Uterus (tissue), 2 donors: ENCODE results near the gene ASCC3.

ENCODE experiments used
- CTCF ChIP-seq, 4 experiments: fragments of 200-600 bp in 2 of 4; fragments of 450-650 bp in 2 of 4; sonication (generic) in 2 of 4; IDR thresholded peaks; one replicate each; pipeline ENCODE4 v1.5.1; 2016 to 2019; ENCODE audit warnings: antibody characterized with exemption in 4 of 4, mild to moderate bottlenecking in 2 of 4, moderate library complexity in 1 of 4
- POLR2A ChIP-seq, 2 donors: fragments of 450-650 bp; IDR thresholded peaks; one replicate each; pipeline ENCODE4 v1.6.1; 2016; ENCODE audit warnings: antibody characterized with exemption in 2 of 2, mild to moderate bottlenecking in 1 of 2, moderate library complexity in 1 of 2

- TF ChIP-seq CTCF (IDR thresholded peaks at IDR 0.05) (no peak), POLR2A (IDR thresholded peaks at IDR 0.05) (no peak)
Measured at GRCh38 chr6:100839419-100839818, 41.7 kb downstream of the ASCC3 start.
